Bronchial epithelial cell (primary cell): ENCODE measurements around the gene TSKS. TPM values are rescaled to one million over a fixed set of nuclear protein-coding genes. Genes with fewer than 3 reads are reported as not detected.
"Not testable (repeated sequence)": the region's sequence is repeated elsewhere in the genome, so short reads cannot be mapped to it uniquely, and the experiment has no call there.

ENCODE experiments used
- DNase-seq: peaks from one replicate; pipeline ENCODE4 v3.0.0-alpha.2; 2010; ENCODE audit warnings: low read depth
- FAIRE-seq: peaks from 2 replicates; lab custom pipeline; 2011; peaks lifted over from hg19 to GRCh38; lab: Jason Lieb, UNC
- H3K27me3 ChIP-seq: 2 replicates; pipeline ENCODE4 v1.5.1; 2011; ENCODE audit warnings: low read length; ENCODE audit not compliant: control insufficient read depth, insufficient read depth
- H3K36me3 ChIP-seq: 2 replicates; pipeline ENCODE4 v1.5.1; 2011; ENCODE audit warnings: low read length; ENCODE audit not compliant: control insufficient read depth, insufficient read depth
- H3K4me3 ChIP-seq: 2 replicates; pipeline ENCODE4 v1.5.1; 2011; ENCODE audit warnings: mild to moderate bottlenecking, low read depth, low read length, control low read depth
- total RNA-seq: library from RNA; depleted of rRNA; stranded (reverse); fragments of >200 nt; gene quantifications from 2 replicates; pipeline ENCODE4 v1.2.1, GENCODE V29; 2014
- TF ChIP-seq, protein P1 (sequence below): IDR thresholded peaks from 2 replicates; pipeline ENCODE4 v1.5.1; 2011; ENCODE audit warnings: mild to moderate bottlenecking, moderate library complexity, low read length, control low read depth, inconsistent platforms; ENCODE audit not compliant: insufficient read depth, severe bottlenecking

Gene TSKS
- total RNA-seq, 1 donor from 2014 or later, result not detected

DNA sequence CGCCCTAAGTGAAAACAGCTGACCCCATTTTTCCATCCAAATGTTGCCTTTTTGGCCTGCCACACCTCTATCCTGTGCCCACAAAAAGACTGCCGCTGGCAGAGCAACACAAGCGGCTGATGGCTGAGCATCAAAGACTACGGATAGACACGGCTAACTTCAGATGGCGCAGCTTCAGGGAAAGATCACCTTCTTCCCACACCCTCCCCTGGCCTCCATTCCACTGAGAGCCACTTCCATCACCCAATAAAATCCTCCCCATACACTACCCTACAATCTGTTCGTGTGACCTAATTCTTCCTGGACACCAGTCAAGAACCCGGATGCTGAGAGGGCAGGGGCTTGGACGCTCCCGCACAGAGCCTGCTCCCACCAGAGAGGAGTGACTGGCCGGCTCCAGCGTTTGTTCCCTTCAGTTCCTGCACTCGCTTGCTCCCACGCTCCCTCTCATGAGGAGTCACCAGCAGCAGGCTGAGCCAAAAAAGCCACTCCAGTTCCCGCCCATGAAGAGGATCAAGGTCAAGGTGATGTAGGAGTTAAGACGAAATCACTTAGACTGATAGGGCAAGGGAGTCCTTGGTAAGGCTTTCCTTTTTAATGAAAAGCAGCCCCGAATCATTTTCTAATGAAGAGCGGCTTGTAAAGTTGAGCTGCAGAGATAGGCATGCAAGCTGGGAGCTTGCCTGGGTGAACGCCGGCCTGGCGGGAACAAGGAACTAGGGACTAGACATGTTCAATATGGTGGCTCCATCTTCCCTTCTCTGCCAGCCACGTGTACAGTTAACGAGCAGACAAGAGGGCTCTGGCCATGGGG lies 35.7 kb downstream of the TSKS start:
- H3K4me3 ChIP-seq, result no peak overlapping the region
- TF ChIP-seq, protein P1, sequence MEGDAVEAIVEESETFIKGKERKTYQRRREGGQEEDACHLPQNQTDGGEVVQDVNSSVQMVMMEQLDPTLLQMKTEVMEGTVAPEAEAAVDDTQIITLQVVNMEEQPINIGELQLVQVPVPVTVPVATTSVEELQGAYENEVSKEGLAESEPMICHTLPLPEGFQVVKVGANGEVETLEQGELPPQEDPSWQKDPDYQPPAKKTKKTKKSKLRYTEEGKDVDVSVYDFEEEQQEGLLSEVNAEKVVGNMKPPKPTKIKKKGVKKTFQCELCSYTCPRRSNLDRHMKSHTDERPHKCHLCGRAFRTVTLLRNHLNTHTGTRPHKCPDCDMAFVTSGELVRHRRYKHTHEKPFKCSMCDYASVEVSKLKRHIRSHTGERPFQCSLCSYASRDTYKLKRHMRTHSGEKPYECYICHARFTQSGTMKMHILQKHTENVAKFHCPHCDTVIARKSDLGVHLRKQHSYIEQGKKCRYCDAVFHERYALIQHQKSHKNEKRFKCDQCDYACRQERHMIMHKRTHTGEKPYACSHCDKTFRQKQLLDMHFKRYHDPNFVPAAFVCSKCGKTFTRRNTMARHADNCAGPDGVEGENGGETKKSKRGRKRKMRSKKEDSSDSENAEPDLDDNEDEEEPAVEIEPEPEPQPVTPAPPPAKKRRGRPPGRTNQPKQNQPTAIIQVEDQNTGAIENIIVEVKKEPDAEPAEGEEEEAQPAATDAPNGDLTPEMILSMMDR, result no peak
- FAIRE-seq (no peak), DNase-seq (no peak)
- no peaks in the 10 kb centered on the region for H3K27me3 ChIP-seq
- no peaks in the 10 kb centered on the region for H3K36me3 ChIP-seq

DNA sequence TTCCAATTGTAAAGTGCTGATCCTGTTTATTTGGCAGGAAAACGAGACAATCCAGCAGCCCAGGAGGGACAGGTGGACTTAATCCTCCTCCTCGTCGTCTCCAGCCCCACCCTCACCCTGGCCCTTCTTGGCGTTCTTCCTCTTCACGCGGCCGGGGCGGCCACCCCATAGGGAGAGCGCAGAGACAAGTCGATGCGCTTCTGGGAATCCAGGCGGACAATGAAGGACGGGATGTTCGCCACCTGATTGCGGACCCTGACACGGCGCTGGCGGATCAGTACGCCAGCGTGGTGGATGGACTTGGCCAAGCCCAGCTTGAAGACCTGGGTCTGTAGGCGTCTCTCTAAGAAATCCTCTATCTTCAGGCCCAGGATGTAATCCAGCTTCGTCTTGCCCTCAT lies 43.7 kb downstream of the TSKS start:
- H3K4me3 ChIP-seq, DNase-seq, H3K27me3 ChIP-seq, H3K36me3 ChIP-seq, FAIRE-seq: not testable (repeated sequence)

DNA sequence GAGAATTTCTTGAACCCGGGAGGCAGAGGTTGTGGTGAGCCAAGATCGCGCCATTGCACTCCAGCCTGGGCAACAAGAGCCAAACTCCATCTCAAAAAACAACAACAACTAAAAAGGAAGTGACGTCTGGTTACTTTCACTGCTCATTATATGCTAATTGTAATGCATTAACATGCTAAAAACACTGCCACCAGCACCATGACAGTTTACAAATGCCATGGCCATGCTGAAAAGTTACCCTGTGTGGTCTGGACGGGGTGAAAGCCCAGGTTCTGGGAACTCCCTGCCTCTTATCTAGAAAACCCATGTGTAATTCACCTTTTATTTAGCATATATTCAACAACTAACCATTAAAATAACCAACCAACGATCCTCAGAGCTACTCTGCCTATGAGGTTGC lies 44.1 kb downstream of the TSKS start:
- FAIRE-seq, result no peak
- no peak for DNase-seq
- H3K36me3 ChIP-seq, result no peaks in the 10 kb centered on the region
- H3K27me3 ChIP-seq, result no peaks in the 10 kb centered on the region
- TF ChIP-seq, protein P1, result no peak
- H3K4me3 ChIP-seq, result no peak overlapping the region

DNA sequence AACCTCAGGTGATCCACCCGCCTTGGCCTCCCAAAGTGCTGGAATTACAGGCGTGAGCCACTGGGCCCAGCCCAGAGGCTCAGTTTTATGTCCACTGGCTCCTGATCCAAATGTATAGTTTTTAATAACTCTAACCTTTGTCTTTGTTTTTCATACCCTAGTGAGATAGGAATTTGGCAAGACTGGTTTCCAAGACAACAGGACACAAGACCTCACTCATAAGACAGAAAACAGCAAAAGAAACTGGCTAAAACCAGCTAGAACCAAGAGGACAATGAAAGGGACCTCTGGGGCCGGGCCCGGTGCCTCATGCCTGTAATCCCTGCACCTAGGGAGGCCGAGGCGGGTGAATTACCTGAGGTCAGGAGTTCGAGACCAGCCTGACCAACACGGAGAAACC lies 44.6 kb downstream of the TSKS start:
- H3K36me3 ChIP-seq, result no peaks in the 10 kb centered on the region
- no peak for FAIRE-seq
- DNase-seq, result no peak
- TF ChIP-seq, protein P1, result no peak
- H3K27me3 ChIP-seq, result no peaks in the 10 kb centered on the region
- H3K4me3 ChIP-seq, result no peak overlapping the region

DNA sequence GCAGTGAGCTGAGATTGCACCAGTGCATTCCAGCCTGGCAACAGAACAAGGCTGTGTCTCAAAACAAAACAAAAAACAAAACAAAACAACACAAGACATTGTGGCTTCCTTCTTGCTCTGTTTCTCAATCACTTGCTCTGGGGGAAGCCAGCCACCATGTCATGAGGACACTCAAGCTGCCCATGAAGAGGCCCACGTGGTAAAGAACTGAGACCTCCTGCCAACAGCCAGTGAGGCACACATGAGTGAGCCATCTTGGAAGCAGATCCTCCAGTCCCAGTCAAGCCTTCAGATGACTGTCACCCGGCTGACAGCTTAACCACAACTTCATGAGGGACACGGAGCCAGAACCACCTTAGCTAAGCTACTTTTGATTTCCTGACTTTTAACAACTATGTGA lies 47.0 kb downstream of the TSKS start:
- TF ChIP-seq, protein P1, result no peak
- DNase-seq, result no peak
- Histone ChIP-seq H3K4me3 (no peak overlapping the region), H3K27me3 (no peaks in the 10 kb centered on the region), H3K36me3 (no peaks in the 10 kb centered on the region)
- FAIRE-seq, result no peak

DNA sequence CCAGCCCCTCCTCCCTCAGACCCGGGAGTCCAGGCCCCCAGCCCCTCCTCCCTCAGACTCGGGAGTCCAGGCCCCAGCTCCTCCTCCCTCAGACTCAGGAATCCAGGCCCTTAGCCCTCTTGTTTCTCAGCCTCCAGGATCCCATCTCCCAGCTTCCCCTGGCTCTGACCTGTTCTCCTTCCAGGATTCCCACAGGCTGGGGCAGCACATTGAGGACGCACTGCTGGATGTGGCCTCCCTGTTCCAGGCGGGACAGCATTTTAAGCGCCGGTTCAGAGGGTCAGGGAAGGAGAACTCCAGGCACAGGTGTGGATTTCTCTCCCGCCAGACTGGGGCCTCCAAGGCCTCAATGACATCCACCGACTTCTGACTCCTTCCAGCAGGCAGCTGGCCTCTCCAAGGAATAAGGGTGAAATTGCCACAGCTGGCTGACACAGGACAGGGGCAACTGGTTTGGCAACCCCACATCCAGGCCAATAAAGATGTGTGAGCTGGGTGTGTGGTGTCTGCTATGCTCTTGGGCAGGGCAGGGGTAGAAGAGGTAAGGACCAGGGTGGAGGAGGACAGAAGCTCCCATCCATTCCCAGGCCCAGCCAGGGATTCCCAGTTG lies 49.8 kb downstream of the TSKS start:
- Histone ChIP-seq H3K36me3 (no peaks in the 10 kb centered on the region), H3K27me3 (no peaks in the 10 kb centered on the region), H3K4me3 (no peak overlapping the region)
- TF ChIP-seq, protein P1, result no peak
- no peak for FAIRE-seq
- DNase-seq, result peak; percentile 7
